HG03045 (cell line): ENCODE results near the gene SIGMAR1.

Source experiments
- ATAC-seq: cut with Tn5 transposase; IDR thresholded peaks from one replicate; pipeline ENCODE4 v1.9.1; 2021; ENCODE audit warnings: mild to moderate bottlenecking, moderate library complexity; ENCODE audit not compliant: unreplicated experiment

SIGMAR1 gene

DNA sequence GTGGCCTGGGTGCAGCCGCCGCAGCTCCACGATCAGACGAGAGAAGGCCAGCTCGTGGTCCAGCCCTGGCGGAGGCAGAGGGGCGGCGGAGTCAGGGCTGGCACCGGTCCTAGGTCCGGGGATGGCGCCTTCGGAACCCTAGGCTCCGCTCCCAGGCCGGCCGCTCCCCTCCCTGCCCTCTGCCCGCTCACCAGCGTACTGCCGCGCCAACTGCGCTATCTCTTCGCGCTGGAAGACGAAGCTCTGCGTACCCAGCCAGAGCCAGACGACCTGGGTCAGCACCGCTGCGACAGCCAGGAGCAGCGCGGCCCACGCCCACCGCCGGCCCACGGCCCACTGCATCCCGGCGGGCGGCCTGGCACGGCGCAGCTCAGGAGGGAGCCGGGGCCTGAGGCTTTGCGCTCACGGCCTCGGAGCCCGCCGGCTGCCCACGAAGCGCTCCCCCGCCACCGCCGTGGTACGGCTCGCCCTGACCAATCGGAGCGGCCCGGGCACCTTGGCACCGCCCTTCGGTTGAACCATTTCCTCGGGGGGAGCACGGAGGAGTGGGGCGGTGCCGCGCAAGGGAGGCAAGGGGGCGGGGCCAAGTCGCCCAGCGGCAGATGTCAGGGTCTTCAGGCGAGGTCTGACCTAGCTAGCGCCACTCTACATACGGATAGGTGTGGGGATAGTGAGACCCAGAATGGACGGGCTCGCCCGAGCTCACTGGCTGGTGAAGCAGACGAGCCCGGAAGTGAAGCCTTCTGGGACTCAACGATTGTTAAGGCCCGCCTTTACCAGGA lies at the start of gene SIGMAR1:
SIGMAR1 (minus strand) TSS at position 432 of the 782 bp plus-strand sequence; CDS start at position 342, 90 bp downstream.
- ATAC-seq, result peak; percentile 93

DNA sequence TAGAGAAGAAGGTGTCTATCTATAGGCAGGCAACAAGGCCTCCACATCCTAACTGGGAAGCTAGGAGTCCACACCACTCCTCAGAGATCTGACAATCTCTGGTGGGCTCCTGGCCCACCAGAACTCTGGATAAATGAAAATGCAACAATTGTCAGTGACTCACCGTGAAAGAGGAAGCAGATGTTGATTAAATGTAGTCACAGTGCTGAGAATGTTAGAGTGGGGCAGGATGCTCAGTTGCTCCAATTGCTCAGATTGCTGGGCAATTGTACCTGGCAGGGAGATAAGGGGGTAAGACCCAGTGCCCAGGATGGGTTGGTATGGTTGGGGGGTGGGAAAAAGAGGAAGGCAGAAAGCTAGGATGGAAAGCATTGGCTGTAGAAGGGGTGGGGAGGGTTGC lies 49.1 kb upstream of the SIGMAR1 start:
- no peak for ATAC-seq

GRCh38 chr9:34686231-34686630 lies 48.6 kb upstream of the SIGMAR1 start:
- no peak for ATAC-seq

DNA sequence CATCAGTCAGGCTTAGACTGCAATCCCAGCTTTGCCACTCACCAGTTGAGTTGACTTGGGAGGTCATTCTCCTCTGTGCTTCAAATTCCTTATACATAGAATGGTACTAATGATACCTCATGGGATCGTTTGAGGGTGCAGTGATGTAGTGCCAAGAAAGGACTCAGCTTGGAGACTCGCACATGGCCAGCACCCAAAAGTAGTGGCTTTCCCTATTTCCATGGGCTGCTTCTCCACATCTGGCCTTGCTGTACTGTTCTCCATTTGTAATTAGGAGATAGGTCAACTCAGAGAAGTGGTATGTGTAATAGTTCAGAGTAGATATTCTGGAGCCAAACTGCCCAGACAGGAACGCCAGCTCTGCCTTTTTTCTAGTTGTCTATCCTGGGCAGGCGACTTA lies 48.0 kb upstream of the SIGMAR1 start:
- no peak for ATAC-seq

DNA sequence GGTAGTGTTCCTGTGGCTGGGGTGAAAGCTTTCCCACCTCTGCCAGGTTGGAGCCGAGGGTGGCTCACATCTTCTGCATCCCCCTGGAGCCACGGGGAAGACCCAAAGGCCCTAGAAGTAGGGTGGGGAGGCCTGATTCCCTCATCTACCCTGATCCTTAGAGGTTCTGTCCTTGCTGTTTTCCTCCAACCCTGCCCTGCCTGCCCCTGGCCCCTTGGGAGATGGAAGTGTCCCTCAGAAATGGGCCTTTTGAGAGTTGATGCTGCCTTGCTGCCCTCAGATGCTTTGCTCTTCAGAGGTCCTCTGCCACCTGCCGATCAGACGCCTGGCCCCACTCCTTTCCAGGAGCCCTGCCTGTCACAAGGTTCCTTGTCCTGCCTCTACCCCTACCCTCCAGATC lies 47.2 kb upstream of the SIGMAR1 start:
- ATAC-seq, result no peak

DNA sequence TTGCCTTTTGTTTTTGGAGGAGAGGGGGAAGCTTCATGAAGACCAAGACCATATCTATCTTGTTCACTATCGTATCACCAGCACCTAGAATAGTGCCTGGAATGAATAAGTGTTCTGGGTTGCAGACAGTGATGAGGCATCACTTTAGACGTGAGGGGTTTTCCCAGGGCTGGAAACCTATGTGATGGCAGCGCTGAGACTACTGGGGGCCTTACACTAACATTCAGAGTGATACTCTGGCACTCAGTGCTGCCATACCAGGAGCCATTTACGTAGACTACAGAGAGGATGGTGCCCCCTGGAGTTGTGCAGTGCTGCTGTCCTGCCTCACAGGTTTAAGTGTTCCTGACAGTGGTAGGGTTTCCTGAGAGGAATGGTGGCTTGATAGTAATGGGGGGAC lies 46.6 kb upstream of the SIGMAR1 start:
- ATAC-seq, result no peak

DNA sequence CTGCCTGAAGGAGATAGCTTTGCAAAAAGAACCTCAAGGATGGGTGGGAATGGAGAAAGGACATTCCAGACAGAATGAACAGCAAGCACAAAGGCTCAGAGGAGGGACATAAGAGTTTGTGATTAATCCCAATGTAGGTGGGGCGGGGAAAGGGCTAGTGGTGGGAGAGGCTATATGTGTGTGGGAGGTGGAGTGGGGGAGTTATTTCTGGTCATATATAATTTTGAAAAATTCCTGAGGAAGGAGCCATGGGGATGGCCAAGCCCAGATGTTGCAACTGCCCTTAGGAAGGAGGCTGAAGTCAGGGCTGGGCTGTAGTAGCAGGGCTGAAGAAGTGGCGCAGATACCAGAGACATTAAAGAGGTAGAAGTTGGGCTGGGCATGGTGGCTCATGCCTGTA lies 38.3 kb upstream of the SIGMAR1 start:
- ATAC-seq, result no peak

GRCh38 chr9:34675048-34675714 lies 37.6 kb upstream of the SIGMAR1 start:
- ATAC-seq, result no peak

DNA sequence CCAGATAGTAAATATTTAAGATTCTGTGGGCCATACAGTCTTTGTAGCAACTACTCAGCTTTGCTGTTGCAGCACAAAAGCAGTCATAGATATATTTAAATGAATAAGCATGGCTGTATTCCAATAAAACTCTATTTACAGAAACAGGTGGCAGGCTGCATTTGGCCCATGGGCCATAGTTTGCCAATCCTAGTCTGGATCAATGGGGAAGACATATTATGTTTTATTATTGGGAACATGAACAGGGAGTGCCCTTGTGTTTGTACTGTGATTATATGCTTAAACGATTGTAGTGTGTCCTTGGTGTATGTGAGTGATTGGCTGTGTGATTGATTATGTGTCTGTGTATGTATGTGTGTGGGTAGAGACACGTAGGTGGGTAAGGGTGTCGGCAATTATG lies 36.9 kb upstream of the SIGMAR1 start:
- no peak for ATAC-seq

DNA sequence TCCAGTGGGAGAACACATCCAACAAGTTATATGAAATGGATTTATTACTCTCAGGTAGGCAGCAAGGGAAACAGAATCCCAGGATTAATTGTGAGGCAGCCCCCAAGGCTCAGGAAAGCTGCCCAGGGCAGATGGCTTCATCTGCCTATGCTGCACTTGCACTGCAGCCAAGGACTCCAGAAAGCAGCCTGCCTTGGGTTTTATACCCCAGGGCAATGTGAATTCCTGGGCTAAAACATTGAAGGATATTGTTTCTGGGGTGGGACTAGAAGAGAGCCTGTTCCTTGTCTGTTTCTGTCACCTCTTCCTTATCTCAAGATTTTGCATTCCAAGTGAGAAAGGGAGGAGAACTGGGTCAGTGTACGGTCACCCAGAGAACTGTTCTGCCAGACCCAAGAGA lies 33.7 kb upstream of the SIGMAR1 start:
- no peak for ATAC-seq

DNA sequence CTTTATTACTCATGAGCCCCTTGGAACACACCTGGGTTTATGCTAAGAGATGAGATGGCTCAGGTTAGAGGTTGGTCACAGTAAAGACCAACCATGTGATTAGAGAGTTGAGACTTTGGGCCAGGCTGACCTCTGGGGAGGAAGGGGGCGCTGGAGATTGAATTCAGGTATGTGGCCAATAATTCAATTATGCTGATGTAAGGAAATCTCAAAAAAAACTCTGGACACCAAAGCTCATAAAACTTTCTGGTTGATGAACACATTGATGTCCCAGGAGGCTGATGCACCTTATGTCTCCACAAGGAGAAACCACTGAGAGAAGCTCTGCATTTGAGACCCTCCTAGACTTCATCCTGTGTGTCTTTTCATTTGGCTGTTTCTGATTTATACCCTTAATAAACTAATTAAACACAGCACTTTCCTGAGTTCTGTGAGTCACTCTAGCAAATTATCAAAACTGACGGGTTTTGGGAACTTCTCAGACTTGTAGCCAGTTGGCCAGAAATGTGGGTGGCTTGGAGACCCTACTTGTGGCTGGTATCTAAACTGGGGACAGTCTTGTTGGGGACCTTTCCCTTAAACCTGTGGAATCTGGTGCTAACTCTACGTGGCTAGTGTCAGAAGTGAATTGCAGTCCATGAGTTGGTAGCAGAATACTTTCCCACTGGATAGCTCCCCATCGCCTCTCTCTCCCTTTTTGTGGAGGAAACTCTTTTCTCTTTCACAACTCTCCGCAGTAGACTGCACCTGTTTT lies 32.4 kb upstream of the SIGMAR1 start:
- ATAC-seq, result no peak

- peak; percentile 69 for ATAC-seq
These were observed 28.0 kb upstream of the SIGMAR1 start for GRCh38 chr9:34665381-34666250.

GRCh38 chr9:34665067-34665380 lies 27.4 kb upstream of the SIGMAR1 start:
- ATAC-seq, result peak; percentile 19

GRCh38 chr9:34664281-34665066 lies 26.9 kb upstream of the SIGMAR1 start:
- ATAC-seq, result peak; percentile 47

DNA sequence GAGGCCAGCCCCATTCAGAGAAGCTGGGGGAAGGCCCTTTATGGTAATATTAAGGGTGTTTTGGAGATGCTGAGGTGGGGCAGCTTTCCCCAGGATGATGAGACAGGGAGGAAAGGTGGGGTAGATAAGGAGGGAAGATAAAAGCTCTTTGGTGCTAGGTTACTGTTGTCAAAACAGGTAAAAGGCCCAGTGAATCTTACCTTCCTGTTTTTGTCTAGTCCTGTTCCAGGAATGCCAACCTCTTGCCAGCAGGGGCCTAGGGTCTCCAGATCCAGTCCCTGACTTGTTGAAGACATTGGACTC lies 25.7 kb upstream of the SIGMAR1 start:
- no peak for ATAC-seq

GRCh38 chr9:34662526-34663302 lies 25.1 kb upstream of the SIGMAR1 start, which contains the start of gene CCL27:
Gene CCL27, minus strand, starts transcription at chr9:34662657. Its CDS starts 24 bp downstream, at chr9:34662633.
- no peak for ATAC-seq

GRCh38 chr9:34659592-34660253 lies 22.1 kb upstream of the SIGMAR1 start:
- ATAC-seq, result no peak

GRCh38 chr9:34658461-34658860 lies 20.9 kb upstream of the SIGMAR1 start:
- ATAC-seq, result no peak

- no peak for ATAC-seq
These were observed 19.4 kb upstream of the SIGMAR1 start for GRCh38 chr9:34656992-34657391.
